Left kidney (tissue), 2 donors: ENCODE measurements around the gene EP400. TPM values are rescaled to one million over a fixed set of nuclear protein-coding genes. Genes with fewer than 3 reads are reported as not detected.
"Not testable (repeated sequence)": the region's sequence is repeated elsewhere in the genome, so short reads cannot be mapped to it uniquely, and the experiment has no call there.

Experiments used
- DNase-seq: peaks from one replicate; pipeline ENCODE4 v3.0.0-alpha.2; 2013
- polyA plus RNA-seq: library from polyadenylated mRNA; unstranded; fragments of 120-200 nt; gene quantifications from one replicate; pipeline ENCODE4 v1.2.1, GENCODE V29; 2013; ENCODE audit not compliant: insufficient read length

Gene EP400
- polyA plus RNA-seq, 1 donor, result 50.4 TPM

DNA sequence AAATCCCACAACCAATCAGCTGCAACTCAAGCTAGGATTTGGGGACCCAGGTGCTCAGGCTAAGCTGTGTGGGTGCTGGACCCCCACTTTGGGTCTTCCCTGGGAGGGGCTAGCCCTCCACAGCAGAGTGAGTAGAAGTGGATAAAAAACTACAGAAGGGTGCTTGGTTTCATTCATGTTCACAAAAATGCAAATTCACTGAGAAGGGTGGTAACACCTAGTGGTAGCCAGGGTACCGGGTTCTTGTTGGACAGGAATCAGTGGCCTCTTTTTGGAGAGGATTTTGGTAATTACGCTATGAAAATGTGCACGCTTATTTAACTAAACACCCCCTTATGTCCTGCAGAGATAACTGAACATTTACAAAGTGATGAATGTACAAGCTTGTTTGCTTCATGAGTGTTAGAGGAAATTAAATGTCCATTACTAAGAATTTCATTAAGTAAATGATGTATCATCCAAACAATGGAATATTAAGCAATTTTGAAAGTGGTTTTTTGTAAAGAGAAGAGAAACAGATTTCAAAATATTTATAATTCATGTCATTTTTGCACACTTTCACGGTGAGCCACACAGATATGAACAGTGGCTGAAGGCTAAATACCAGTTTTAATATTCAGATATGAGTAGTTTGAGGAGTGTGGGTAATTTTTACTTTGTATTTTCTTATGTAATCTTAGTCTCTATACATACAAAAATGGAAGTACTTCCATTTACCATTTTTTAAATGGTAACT lies 116.0 kb downstream of the EP400 start:
- no peak for DNase-seq

- DNase-seq, result no peak
Observed at GRCh38 chr12:132066345-132066685, 116.6 kb downstream of the EP400 start.

GRCh38 chr12:132066749-132067148 lies 117.0 kb downstream of the EP400 start:
- no peak for DNase-seq

- no peak for DNase-seq
Observed at GRCh38 chr12:132067182-132067581, 117.4 kb downstream of the EP400 start.

- no peak for DNase-seq
Observed at GRCh38 chr12:132068250-132068649, 118.5 kb downstream of the EP400 start.

- no peak for DNase-seq
Observed at GRCh38 chr12:132069336-132069985, 119.7 kb downstream of the EP400 start.

GRCh38 chr12:132070298-132070697 lies 120.6 kb downstream of the EP400 start:
- no peak for DNase-seq

DNA sequence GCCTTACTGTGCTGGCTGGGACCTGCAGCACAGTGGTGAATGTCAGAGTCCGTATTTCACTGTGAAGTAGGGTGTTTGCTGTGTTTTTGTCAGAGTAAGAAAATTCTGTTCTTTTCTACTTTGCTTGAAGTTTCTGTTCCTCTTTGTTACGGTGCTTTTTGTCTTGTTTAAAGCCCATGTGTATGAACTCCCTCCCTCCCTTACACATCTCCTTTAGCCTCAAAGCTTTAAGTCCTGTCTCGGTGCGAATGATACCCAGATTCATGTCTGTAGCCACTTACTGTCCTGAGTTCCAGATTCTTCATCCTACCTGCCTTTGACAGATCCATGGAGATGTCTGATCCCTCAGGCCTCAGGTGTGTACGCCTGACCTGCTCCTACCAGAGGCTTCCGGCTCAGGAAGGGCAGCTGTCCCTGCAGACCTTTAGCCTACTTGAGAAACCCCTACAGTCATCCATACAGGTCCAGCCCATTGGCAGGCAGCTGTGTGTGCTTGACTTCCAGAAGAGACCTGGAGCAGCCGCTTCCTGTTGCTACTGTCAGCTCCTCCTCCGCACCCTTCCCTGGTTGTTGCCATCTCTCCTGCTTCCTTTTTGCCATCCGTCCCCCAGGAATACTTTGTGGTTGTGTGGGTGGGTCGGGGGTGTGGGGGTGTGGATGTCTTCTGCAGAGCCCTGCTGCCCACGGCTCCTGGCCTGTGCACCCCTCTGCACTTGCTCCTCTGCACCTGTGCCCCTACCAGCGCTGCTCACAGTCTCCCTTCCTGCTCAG lies 121.5 kb downstream of the EP400 start:
- no peak for DNase-seq

- DNase-seq, result no peak
Observed at GRCh38 chr12:132071830-132072384, 122.2 kb downstream of the EP400 start.

GRCh38 chr12:132074216-132074615 lies 124.5 kb downstream of the EP400 start:
- DNase-seq, result no peak

DNA sequence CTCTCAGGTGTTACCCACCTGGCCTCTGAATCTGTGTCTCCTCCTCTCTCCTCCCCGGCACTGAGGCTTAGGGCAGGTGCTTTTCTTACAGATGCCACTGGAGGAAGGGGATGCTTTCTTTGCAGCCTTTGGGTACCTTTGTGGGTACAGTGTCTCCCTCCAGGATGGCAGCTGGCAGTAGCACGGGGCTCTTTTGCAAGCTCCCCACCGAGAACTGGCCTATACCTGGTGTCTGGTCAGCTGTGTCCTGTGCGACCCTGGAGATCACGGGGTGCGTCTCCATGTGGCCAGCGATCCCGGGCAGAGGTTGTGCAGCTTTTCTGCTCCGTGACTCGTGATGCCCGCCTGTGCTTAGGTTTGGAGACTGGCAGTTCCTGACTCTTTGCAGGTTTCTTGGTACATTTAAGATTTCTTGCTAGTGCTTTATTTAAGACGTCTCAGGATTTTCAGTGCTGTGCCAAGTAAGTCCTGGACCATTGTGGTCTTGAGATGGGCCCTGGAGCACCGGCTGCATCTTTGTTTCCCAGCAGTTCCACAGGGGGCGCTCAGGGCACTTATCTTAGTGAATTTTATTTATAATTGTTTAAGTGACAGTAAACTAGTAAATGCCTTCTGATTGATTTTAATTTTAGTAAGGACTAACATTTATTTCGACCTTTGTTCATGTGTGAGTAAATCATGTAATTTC lies 125.4 kb downstream of the EP400 start:
- no peak for DNase-seq

- no peak for DNase-seq
Observed at GRCh38 chr12:132075714-132076553, 126.2 kb downstream of the EP400 start.

GRCh38 chr12:132076711-132077110 lies 127.0 kb downstream of the EP400 start:
- no peak for DNase-seq

DNA sequence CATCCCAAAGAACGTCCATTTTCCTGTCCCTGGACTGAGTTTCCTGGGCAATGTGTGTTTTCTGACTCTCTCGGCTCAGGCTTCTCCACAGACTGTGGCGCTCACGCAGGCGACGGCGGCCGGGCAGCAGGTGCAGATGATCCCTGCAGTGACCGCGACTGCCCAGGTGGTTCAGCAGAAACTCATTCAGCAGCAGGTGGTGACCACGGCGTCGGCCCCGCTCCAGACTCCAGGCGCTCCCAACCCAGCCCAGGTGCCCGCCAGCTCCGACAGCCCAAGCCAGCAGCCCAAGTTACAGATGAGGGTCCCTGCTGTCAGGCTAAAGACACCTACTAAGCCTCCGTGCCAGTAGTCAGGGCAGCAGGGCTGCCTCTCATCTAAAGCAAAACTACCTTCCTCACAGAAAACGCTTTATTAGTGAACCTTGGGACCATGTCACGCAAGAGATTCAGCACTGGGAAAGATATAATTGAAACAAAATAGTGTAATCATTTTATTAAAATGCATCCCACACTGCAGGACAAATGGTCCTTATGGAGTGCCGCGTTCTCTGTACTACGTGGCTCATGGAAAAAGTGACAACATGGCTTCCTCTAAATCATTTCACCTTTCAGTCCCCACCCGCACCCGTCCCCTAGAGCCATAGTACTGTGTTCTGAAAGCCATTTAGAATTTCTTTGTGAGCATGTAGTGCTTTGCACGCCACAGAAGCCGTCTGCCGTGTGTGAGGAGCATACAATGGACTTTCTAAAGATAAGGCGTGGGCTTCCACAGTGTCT lies 127.8 kb downstream of the EP400 start:
- DNase-seq, result no peak

- no peak for DNase-seq
Observed at GRCh38 chr12:132078190-132078589, 128.4 kb downstream of the EP400 start.

DNA sequence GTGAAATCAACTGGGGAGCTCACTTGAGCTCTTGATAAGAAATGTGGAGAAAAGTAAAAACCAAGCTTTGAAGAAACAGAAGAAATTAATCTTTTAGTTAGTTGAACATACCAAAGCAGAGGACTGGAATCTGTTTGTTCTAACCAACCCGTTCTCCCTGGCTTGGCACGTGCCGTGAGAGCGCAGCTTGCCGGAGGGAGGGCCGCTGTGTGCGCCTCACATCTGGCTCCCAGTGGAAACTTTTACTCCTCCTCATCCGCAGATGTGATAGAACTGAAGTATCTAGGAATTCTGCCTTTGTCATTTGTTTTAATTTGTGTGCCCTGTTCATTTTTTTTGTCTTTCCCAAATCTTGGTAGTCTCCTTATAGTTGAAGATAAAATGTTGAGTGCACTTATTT lies 129.5 kb downstream of the EP400 start:
- DNase-seq, result no peak

DNA sequence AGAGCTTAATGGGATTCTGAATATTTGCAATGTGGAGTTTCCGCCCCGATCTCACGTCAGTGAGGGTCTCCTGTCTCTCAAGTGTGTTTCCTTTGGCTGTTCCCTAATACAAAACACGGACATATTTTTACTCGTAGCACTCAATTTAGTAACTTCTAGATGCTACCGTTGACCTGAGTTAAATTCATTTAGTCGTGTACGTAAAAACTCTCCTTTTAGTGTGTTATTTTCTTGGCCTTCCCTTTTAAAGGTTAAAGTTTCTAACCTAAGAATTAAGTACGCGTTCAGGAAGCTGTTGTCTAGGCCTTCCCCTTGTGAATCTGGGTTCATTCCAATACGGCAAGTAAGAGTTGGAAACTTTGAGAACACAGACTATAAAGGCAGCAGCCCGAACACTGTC lies 130.0 kb downstream of the EP400 start:
- no peak for DNase-seq

DNA sequence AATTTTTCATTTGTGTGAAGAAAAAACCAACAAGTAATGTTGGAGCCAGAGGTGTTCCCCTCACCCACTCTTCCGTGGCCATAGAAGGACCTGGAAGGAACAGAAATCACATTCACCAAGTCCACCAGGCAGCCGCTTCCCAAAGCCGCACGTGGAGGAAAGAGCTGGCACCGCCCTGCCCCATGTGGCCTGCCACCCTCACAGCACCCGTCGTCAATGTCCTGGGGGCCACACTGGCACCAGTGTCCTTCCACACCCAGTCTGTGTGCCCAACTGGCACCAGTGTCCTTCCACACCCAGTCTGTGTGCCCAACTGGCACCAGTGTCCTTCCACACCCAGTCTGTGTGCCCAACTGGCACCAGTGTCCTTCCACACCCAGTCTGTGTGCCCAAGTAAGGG lies 130.8 kb downstream of the EP400 start:
- not testable (repeated sequence) for DNase-seq

DNA sequence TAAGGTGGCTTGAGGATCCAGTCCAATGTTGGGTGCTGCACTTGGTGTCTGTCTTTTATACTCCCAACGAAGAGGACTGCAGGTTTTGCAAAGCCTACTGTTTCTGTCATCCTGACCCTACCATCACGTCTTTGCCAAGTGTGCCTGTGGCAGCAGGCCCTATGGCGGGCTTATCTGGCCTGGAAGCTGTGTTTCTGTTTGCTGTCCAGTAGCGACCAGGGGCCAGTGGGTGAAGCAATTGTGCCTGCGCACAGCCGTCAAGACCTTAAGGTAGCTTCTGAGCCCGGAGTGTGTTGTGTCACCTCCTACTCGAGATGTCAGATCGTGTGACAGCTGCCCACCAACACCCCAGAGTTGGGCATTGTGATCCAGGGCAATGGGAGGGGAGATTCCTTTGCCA lies 131.7 kb downstream of the EP400 start:
- no peak for DNase-seq

- no peak for DNase-seq
Observed at GRCh38 chr12:132083614-132083940, 133.8 kb downstream of the EP400 start.
